Ishikawa (cell line): ENCODE results near the gene BRCC3.

Source experiments
- CEBPB ChIP-seq: IDR thresholded peaks from 2 replicates; pipeline ENCODE4 v1.6.1; 2012
- CREB1 ChIP-seq: IDR thresholded peaks from 2 replicates; pipeline ENCODE4 v1.6.1; 2012; ENCODE audit warnings: low read depth
- EP300 ChIP-seq: IDR thresholded peaks from 2 replicates; pipeline ENCODE4 v1.6.1; 2012; ENCODE audit warnings: borderline replicate concordance
- FOXM1 ChIP-seq: IDR thresholded peaks from 2 replicates; pipeline ENCODE4 v1.6.1; 2012; ENCODE audit warnings: low read depth, borderline replicate concordance
- NFIC ChIP-seq: IDR thresholded peaks from 2 replicates; pipeline ENCODE4 v1.6.1; 2012
- RAD21 ChIP-seq: IDR thresholded peaks from 2 replicates; pipeline ENCODE4 v1.6.1; 2012; ENCODE audit warnings: low read depth
- TAF1 ChIP-seq: IDR thresholded peaks from 2 replicates; pipeline ENCODE4 v1.6.1; 2012; ENCODE audit warnings: low read depth, mild to moderate bottlenecking
- TCF12 ChIP-seq: IDR thresholded peaks from 2 replicates; pipeline ENCODE4 v1.6.1; 2012; ENCODE audit warnings: low read depth
- YY1 ChIP-seq: IDR thresholded peaks from 2 replicates; pipeline ENCODE4 v1.6.1; 2012; ENCODE audit warnings: low read depth
- TF ChIP-seq, protein P1 (sequence below): IDR thresholded peaks from 2 replicates; pipeline ENCODE4 v1.6.1; 2012
- TF ChIP-seq, protein P2 (sequence below): IDR thresholded peaks from 2 replicates; pipeline ENCODE4 v1.6.1; 2012; ENCODE audit warnings: low read depth, mild to moderate bottlenecking
- TF ChIP-seq, protein P3 (sequence below): IDR thresholded peaks from 2 replicates; pipeline ENCODE4 v1.6.1; 2012

Gene BRCC3

DNA sequence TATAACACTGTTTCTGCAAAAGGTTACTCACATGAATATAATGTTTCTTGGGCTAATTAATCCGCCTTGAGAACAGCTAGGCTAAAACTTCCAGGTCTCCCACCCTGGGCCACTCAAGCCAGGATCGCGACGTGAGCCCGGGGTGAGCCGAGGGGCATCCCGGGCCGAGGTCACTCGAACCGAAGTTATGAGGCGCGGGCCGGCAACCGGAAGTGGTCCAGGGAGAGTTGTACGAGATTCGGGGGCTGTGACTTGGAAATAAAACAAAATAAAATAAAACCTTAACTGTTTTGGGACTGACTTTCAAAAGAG is 689 bp upstream of the BRCC3 start:
- TF ChIP-seq, protein P1, sequence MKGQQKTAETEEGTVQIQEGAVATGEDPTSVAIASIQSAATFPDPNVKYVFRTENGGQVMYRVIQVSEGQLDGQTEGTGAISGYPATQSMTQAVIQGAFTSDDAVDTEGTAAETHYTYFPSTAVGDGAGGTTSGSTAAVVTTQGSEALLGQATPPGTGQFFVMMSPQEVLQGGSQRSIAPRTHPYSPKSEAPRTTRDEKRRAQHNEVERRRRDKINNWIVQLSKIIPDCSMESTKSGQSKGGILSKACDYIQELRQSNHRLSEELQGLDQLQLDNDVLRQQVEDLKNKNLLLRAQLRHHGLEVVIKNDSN = no peak
- TF ChIP-seq, protein P2, sequence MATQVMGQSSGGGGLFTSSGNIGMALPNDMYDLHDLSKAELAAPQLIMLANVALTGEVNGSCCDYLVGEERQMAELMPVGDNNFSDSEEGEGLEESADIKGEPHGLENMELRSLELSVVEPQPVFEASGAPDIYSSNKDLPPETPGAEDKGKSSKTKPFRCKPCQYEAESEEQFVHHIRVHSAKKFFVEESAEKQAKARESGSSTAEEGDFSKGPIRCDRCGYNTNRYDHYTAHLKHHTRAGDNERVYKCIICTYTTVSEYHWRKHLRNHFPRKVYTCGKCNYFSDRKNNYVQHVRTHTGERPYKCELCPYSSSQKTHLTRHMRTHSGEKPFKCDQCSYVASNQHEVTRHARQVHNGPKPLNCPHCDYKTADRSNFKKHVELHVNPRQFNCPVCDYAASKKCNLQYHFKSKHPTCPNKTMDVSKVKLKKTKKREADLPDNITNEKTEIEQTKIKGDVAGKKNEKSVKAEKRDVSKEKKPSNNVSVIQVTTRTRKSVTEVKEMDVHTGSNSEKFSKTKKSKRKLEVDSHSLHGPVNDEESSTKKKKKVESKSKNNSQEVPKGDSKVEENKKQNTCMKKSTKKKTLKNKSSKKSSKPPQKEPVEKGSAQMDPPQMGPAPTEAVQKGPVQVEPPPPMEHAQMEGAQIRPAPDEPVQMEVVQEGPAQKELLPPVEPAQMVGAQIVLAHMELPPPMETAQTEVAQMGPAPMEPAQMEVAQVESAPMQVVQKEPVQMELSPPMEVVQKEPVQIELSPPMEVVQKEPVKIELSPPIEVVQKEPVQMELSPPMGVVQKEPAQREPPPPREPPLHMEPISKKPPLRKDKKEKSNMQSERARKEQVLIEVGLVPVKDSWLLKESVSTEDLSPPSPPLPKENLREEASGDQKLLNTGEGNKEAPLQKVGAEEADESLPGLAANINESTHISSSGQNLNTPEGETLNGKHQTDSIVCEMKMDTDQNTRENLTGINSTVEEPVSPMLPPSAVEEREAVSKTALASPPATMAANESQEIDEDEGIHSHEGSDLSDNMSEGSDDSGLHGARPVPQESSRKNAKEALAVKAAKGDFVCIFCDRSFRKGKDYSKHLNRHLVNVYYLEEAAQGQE = no peak
- TF ChIP-seq EP300 (no peak), CEBPB (no peak), FOXM1 (no peak), CREB1 (no peak), NFIC (no peak), TAF1 (peak; percentile 39; the same call in 1 of the 2 replicates)

DNA sequence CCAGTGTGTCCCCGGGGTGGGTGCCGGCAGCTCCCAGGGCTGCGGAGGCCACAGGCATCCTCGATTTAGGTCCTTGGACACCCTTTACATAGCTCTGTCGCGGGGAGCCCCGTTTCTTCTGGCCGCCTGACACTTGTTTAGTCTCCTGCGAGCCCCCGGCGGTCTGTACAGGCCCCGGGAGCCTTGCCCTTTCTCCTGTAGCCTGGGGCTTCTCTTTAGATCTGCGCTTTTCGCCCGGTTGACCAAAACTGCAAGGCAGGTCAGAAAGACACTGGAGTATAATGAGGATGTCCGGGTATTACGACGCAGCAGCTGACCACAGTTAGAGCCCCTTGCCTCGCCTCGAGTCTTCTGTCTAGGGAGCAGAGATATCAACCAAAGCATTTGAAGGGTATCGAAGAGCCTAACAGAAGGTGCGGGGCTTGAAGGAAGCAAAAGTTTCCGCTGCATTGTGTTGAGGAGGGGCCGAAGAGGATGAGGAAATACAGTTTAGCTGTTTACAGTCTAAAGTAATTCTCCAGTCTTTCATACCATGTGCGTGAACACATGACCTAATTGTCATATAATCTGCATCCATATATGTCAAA is 479 bp downstream of the BRCC3 start:
- TF ChIP-seq, protein P2 = no peak
- no peak for TF ChIP-seq CREB1
- no peak for TF ChIP-seq TAF1
- TF ChIP-seq TCF12 = no peak
- TF ChIP-seq, protein P3, sequence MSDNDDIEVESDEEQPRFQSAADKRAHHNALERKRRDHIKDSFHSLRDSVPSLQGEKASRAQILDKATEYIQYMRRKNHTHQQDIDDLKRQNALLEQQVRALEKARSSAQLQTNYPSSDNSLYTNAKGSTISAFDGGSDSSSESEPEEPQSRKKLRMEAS = no peak
- no peak for TF ChIP-seq YY1
- TF ChIP-seq FOXM1 = no peak
- TF ChIP-seq CEBPB = no peak
- TF ChIP-seq, protein P1 = no peak

DNA sequence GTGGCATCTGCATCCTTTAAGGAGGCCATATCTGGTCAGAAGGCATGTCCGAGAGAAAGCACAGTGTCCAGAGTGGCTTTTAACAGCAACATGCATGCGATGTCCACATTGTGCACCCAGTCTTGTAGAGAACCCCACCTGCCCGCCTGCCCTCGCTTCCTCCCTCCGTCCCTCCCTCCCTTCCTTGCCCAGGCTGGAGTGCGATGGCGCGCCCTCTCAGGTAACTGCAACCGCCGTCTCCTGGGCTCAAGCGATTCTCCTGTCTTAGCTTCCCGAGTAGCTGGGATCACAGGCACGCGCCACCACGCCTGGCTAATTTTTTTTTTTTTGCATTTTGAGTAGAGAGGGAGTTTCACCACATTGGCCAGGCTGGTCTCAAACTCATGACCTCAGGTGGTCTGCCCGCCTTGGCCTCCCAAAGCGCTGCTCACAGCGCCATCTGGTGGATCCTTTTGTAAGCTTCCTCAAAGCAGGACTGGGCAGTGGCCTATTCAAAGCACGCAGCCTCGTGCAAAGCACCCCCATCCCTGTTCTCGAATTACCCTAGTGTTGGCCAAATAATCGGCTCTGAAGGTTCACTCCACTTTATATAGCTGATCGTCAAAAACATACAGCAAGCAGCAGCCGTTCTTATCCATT is 15.0 kb downstream of the BRCC3 start:
- TF ChIP-seq FOXM1 (no peak), RAD21 (0 out of 2 replicates have a peak, but pooled peaks have one; percentile 17)

DNA sequence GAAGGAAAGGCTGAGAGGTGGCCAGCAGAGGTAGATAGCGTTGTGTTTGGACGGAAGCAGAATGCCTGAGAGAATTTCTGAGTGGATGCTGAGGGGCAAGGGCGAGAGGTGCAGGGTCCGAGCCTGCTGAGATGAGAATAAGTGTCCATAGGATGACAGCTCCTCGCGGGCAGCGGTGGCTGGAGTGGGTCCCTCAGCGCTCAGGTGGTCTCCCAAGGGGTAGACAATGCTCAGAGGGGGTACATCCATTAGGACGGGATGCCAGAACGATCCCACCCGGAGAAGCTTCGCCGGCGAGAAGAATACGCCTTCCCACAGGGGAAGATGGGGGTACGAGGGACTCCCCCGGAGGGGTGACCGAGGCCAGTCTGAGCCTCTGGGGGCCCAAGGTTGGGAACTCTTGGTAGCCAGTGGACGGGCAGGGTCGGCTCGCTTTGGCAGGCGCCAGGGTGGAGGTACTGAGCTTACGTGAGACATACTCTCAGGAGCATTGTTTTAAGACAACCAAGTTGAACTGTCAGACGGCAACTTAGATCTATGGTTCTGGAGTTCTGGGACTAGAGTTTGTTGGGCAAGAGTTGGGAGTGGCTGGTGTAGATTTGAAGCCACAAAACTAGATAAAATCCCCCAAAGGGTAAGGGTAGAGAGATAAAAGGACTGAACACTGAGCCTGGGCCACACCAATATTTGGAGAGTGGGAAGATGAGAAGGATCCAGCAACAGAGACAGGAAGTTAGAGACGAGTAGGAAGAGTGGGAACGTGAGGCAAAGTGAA is 15.8 kb downstream of the BRCC3 start:
- TF ChIP-seq, protein P2 = no peak
- no peak for TF ChIP-seq TCF12
- no peak for TF ChIP-seq EP300
- TF ChIP-seq, protein P3 = no peak
- no peak for TF ChIP-seq CEBPB

DNA sequence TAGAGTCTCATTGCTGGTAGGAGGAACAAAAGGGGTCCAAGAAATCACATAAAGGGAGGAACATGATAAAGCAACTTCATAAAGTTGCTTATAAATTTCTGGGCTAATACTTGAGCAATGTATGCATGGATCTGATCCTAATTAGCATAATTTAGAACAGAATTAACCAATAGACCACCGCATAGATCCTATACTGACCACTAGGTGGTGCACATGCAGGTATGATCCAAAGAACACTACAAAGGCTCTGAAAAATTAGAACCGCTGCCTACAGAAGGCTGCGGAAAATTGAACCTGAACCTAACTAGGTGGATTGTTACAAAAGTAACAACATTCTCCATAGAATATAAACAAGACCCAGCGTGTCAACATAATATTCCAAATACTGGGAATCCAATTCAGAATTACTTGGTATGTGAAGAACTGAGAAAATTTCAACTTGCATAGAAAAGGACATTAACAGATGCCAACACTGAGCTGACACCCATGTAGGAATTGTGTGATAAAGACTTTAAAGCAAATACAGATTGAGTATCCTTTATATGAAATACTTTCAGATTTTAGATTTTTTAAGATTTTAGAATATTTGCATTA is 23.3 kb downstream of the BRCC3 start:
- TF ChIP-seq, protein P3 = no peak
- peak; percentile 31; the same call in 1 of the 2 replicates for TF ChIP-seq RAD21
